HCT116 (cell line): ENCODE measurements around the gene PLK5. TPM values are rescaled to one million over a fixed set of nuclear protein-coding genes. Genes with fewer than 3 reads are reported as not detected.

ENCODE experiments used
- ATAC-seq: fragments of 200-7000 bp; cut with Tn5 transposase; 2 replicates; pipeline ENCODE4 v1.9.1; 2020; ENCODE audit warnings: mild to moderate bottlenecking, moderate library complexity
- BruUV-seq: library from RNA; stranded (reverse); fragments of 400-500 nt; replicated peaks from 2 replicates; lab custom pipeline; 2021; lab: Mats Ljungman, UMichigan
- CTCF ChIA-PET: fragments of 300-600 bp; sonication (Branson Sonifier 250); formaldehyde crosslinking; loops from one replicate; lab custom pipeline; 2021; ENCODE audit warnings: antibody characterized with exemption; lab: Charles Lee
- POLR2A ChIA-PET: fragments of 300-600, 350-600 bp; sonication (Branson Sonifier 250); formaldehyde crosslinking; loops from one replicate; lab custom pipeline; 2021; ENCODE audit warnings: antibody characterized with exemption; lab: Charles Lee
- RAD21 ChIA-PET, 2 experiments: fragments of 300-600 bp; sonication (Branson Sonifier 250); formaldehyde crosslinking; loops; one replicate each; lab custom pipeline; 2023; ENCODE audit warnings: low total read pairs in 2 of 2; ENCODE audit not compliant: uncharacterized antibody in 2 of 2, unreplicated experiment in 2 of 2, low non-redundant PET in 1 of 2; lab: Charles Lee
- DNase-seq: peaks from one replicate; pipeline ENCODE4 v3.0.0-alpha.2; 2010; ENCODE audit warnings: low read depth, low spot score
- H2AFZ ChIP-seq: fragments of 200-600 bp; shearing (Covaris generic), sonication (generic); 2 replicates; pipeline ENCODE4 v1.6.1; 2017; ENCODE audit warnings: low read depth, mixed run types, mixed read lengths, antibody characterized with exemption, low read length; ENCODE audit not compliant: poor library complexity, severe bottlenecking
- H3K27ac ChIP-seq: 2 replicates; pipeline ENCODE4 v1.5.1; 2012; ENCODE audit warnings: low read depth, low read length
- H3K27me3 ChIP-seq: fragments of 200-600 bp; sonication (generic); 2 replicates; pipeline ENCODE4 v1.6.1; 2016; ENCODE audit warnings: mixed run types, low read length, mixed read lengths; ENCODE audit not compliant: insufficient read depth
- H3K36me3 ChIP-seq, 2 experiments: fragments of 200-500 bp in 1 of 2; fragments of 200-600 bp in 1 of 2; sonication (Bioruptor generic) in 1 of 2; sonication (generic) in 1 of 2; 2 replicates each; pipeline versions ENCODE4 v1.5.1 to v1.6.1; 2014 to 2016; ENCODE audit warnings: low read length in 2 of 2, inconsistent platforms in 1 of 2, mixed read lengths in 1 of 2, mixed run types in 1 of 2; ENCODE audit not compliant: insufficient read depth in 2 of 2, control insufficient read depth in 1 of 2
- H3K4me1 ChIP-seq, 2 experiments: fragments of 200-600 bp in 1 of 2; sonication (generic) in 1 of 2; 2 replicates each; pipeline versions ENCODE4 v1.5.1 to v1.6.1; 2012 to 2017; ENCODE audit warnings: low read length in 2 of 2, inconsistent platforms in 1 of 2, mild to moderate bottlenecking in 1 of 2, mixed read lengths in 1 of 2, mixed run types in 1 of 2, moderate library complexity in 1 of 2; ENCODE audit not compliant: insufficient read depth in 2 of 2, control insufficient read depth in 1 of 2
- H3K4me2 ChIP-seq: fragments of 200-600 bp; sonication (generic); 2 replicates; pipeline ENCODE4 v1.6.1; 2017; ENCODE audit warnings: mixed run types, low read length, mixed read lengths
- H3K4me3 ChIP-seq, 2 experiments: fragments of 200-600 bp in 1 of 2; sonication (generic) in 1 of 2; replicated peaks in 1 of 2; 2 replicates each; pipeline ENCODE4 v1.5.1; 2011 to 2016; ENCODE audit warnings: low read length in 2 of 2, control low read depth in 1 of 2, low read depth in 1 of 2, mild to moderate bottlenecking in 1 of 2, mixed read lengths in 1 of 2, mixed run types in 1 of 2
- H3K79me2 ChIP-seq: fragments of 200-600 bp; sonication (generic); 2 replicates; pipeline ENCODE4 v1.6.1; 2017; ENCODE audit warnings: mild to moderate bottlenecking, mixed run types, low read length, moderate library complexity, mixed read lengths; ENCODE audit not compliant: insufficient read depth
- H3K9ac ChIP-seq: fragments of 200-600 bp; sonication (generic); 2 replicates; pipeline ENCODE4 v1.6.1; 2016; ENCODE audit warnings: low read length, mixed read lengths
- H3K9me2 ChIP-seq: fragments of 200-600 bp; sonication (generic), shearing (Covaris generic); 2 replicates; pipeline ENCODE4 v1.6.1; 2017; ENCODE audit warnings: mixed run types, mild to moderate bottlenecking, moderate library complexity; ENCODE audit not compliant: insufficient read depth
- H3K9me3 ChIP-seq, 2 experiments: fragments of 200-500 bp in 1 of 2; fragments of 200-600 bp in 1 of 2; sonication (Bioruptor generic) in 1 of 2; sonication (generic) in 1 of 2; 2 replicates each; pipeline ENCODE4 v1.6.1; 2014 to 2017; ENCODE audit warnings: low read length in 2 of 2, mixed read lengths in 2 of 2, inconsistent platforms in 1 of 2, low read depth in 1 of 2, mild to moderate bottlenecking in 1 of 2, mixed run types in 1 of 2, moderate library complexity in 1 of 2; ENCODE audit not compliant: control insufficient read depth in 1 of 2, insufficient read depth in 1 of 2
- H4K20me1 ChIP-seq: fragments of 200-600 bp; sonication (generic), shearing (Covaris generic); 2 replicates; pipeline ENCODE4 v1.6.1; 2017; ENCODE audit warnings: mixed run types, mild to moderate bottlenecking, moderate library complexity; ENCODE audit not compliant: insufficient read depth
- EGR1 ChIP-seq: IDR thresholded peaks from 2 replicates; pipeline ENCODE4 v1.6.1; 2012; ENCODE audit warnings: low read depth
- EZH2 ChIP-seq: fragments of 200-600 bp; sonication (generic); IDR thresholded peaks from 2 replicates; pipeline ENCODE4 v1.6.1; 2017; ENCODE audit warnings: antibody characterized with exemption, mixed run types
- POLR2AphosphoS5 ChIP-seq: IDR thresholded peaks from 2 replicates; pipeline ENCODE4 v1.6.1; 2011; ENCODE audit warnings: mild to moderate bottlenecking, low read depth, low read length, moderate library complexity
- RAD21 ChIP-seq: IDR thresholded peaks from 2 replicates; pipeline ENCODE4 v1.6.1; 2012; ENCODE audit warnings: low read depth, mild to moderate bottlenecking
- SP1 ChIP-seq: IDR thresholded peaks from 2 replicates; pipeline ENCODE4 v1.6.1; 2012; ENCODE audit warnings: low read depth
- SRF ChIP-seq: IDR thresholded peaks from 2 replicates; pipeline ENCODE4 v1.6.1; 2012; ENCODE audit warnings: low read depth
- YY1 ChIP-seq: IDR thresholded peaks from 2 replicates; pipeline ENCODE4 v1.6.1; 2011; ENCODE audit warnings: low read length, low read depth, moderate library complexity, mild to moderate bottlenecking; ENCODE audit not compliant: insufficient replicate concordance; ENCODE audit errors: extremely low read depth
- ZFX ChIP-seq: fragments of 450-650 bp; IDR thresholded peaks from 2 replicates; pipeline ENCODE4 v1.6.1; 2017
- intact Hi-C: fragments of 100-400 bp; cut with micrococcal nuclease; formaldehyde crosslinking; loops from 2 replicates; pipeline ENCODE4 v1.10.0; 2022
- total RNA-seq: library from RNA; stranded (reverse); gene quantifications from one replicate; pipeline ENCODE4 v1.2.1, GENCODE V29; 2021; ENCODE audit not compliant: unreplicated experiment
- TF ChIP-seq, protein P1 (sequence below), 3 experiments: fragments of 200-600 bp in 1 of 3; sonication (generic) in 1 of 3; IDR thresholded peaks in 2 of 3; conservative IDR thresholded peaks in 1 of 3; 2 replicates each; pipeline ENCODE4 v1.5.1; 2012 to 2017; ENCODE audit warnings: low read depth in 2 of 3, low read length in 2 of 3, antibody characterized with exemption in 1 of 3, borderline replicate concordance in 1 of 3, control low read depth in 1 of 3, mild to moderate bottlenecking in 1 of 3, mixed read lengths in 1 of 3, mixed run types in 1 of 3, moderate library complexity in 1 of 3; ENCODE audit not compliant: insufficient read depth in 1 of 3

The PLK5 gene
- total RNA-seq, 1 experiment from 2014 or later = not detected

DNA sequence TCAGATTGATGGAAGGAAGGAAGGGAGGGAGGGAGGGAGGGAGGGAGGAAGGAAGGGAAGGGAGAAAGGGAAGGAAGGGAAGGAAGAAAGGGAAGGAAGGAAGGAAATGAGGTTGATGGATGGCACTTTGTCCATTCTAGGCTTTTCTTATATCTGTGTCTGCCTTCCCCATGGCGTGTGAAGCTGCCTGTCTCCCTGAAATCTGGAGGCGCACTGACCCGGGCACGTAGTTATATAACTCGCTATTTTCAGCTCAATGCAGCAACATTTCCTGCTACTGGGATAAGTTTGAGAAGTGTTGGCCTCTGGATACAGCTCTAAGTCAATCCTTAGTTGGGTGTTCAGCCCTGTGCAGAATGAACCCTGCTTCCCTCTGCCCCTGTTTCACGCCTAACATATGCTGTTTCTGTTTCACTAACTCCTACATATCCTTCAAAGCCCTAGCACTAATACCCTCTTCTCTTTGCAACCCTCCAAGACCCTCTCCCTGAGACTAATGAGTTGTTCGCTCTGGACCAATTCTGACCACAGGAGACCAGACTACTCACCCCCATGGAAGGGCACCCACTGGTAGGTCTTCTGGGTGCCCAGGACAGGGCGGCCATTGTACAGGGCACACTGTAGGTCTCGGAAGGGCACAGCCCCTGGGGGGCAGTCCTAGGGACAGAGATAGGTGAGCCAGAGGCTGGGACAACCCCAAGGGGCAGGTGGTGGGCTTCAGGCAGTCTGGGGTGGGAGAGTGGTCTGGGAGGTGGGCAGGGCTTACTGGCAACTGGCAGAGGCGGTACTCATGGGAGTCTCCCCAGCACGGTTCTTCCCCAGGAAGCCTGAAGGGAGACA is 14.1 kb upstream of the PLK5 start:
- Histone ChIP-seq H4K20me1 (no peaks in the 10 kb centered on the region), H3K27me3 (no peaks in the 10 kb centered on the region), H3K9ac (no peak overlapping the region), H3K4me1 (peaks cover 30 to 69% of the 10 kb centered on the region in 2 experiments), H3K9me3 (no peaks in the 10 kb centered on the region), H2AFZ (no peak overlapping the region), H3K79me2 (peaks cover 10% of the 10 kb centered on the region; the same call in 1 of the 2 replicates), H3K9me2 (no peaks in the 10 kb centered on the region), H3K4me3 (no peak overlapping the region), H3K27ac (peak overlapping the region; percentile 55), H3K36me3 (no peaks in the 10 kb centered on the region), H3K4me2 (no peak overlapping the region)
- ChIA-PET RAD21 (no interaction called here), CTCF (interaction anchor here (1.1 kb wide), 1 partner anchor 17 kb away, joined by 3 read pairs; no protein-coding TSS in a partner anchor), POLR2A (interaction anchor here (1.2 kb wide), 1 partner anchor 65 kb away, joined by 6 read pairs; no protein-coding TSS in a partner anchor)
- no peak for TF ChIP-seq EZH2
- no peak for TF ChIP-seq SRF
- no peak for TF ChIP-seq SP1
- TF ChIP-seq YY1 = no peak
- TSS peak; percentile 9 for BruUV-seq
- intact Hi-C loops = no loop called here
- ATAC-seq (no peak), DNase-seq (no peak)

DNA sequence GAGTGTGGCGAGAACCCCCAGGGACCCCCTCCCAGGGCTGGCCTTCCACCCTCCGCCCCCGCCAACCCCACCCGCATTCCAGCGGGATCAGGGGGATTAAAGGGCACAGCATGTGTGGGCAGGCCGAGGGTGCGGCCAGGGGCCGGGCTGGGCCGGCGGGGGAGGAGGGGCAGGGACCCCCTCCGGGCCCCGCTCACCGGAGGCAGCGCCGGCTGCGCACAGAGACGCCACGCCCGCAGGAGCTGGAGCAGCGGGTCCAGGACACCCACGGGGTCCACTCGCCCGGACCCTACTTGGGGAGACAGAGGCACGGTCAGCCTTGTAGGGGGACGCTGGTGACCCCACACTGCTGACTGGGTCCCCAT is 13.5 kb upstream of the PLK5 start:
- ChIA-PET RAD21 (no interaction called here), CTCF (no interaction called here), POLR2A (no interaction called here)
- no peak for DNase-seq
- Histone ChIP-seq H4K20me1 (no peaks in the 10 kb centered on the region), H3K9me2 (no peaks in the 10 kb centered on the region), H3K27ac (no peak overlapping the region; the same call in 1 of the 2 replicates), H3K9me3 (no peaks in the 10 kb centered on the region), H3K4me3 (no peak overlapping the region), H3K36me3 (no peaks in the 10 kb centered on the region), H3K4me2 (0 out of 2 replicates have a peak overlapping the region, but pooled peaks have one; percentile 13), H3K9ac (no peak overlapping the region), H2AFZ (no peak overlapping the region), H3K27me3 (no peaks in the 10 kb centered on the region), H3K79me2 (peaks cover 10% of the 10 kb centered on the region; the same call in 1 of the 2 replicates), H3K4me1 (peaks cover 30 to 69% of the 10 kb centered on the region in 2 experiments)
- intact Hi-C loops = no loop called here
- no peak for TF ChIP-seq EGR1
- TF ChIP-seq RAD21 = no peak
- TF ChIP-seq, protein P1, sequence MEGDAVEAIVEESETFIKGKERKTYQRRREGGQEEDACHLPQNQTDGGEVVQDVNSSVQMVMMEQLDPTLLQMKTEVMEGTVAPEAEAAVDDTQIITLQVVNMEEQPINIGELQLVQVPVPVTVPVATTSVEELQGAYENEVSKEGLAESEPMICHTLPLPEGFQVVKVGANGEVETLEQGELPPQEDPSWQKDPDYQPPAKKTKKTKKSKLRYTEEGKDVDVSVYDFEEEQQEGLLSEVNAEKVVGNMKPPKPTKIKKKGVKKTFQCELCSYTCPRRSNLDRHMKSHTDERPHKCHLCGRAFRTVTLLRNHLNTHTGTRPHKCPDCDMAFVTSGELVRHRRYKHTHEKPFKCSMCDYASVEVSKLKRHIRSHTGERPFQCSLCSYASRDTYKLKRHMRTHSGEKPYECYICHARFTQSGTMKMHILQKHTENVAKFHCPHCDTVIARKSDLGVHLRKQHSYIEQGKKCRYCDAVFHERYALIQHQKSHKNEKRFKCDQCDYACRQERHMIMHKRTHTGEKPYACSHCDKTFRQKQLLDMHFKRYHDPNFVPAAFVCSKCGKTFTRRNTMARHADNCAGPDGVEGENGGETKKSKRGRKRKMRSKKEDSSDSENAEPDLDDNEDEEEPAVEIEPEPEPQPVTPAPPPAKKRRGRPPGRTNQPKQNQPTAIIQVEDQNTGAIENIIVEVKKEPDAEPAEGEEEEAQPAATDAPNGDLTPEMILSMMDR (IDR thresholded peaks at IDR 0.05 in 2 of 3, conservative IDR thresholded peaks at IDR 0.05 in 1 of 3; ENCODE audit: borderline replicate concordance in 1 of 3, insufficient read depth in 1 of 3, low read depth in 2 of 3, low read length in 2 of 3) = no peak
- no peak for TF ChIP-seq POLR2AphosphoS5
- TF ChIP-seq ZFX = no peak
- no TSS peak for BruUV-seq
- no peak for ATAC-seq
